Activated CD8-positive, alpha-beta memory T cell treated with anti-CD3 and anti-CD28 coated beads, Interleukin-2, amount 50 U/mL, for 4 hours (primary cell): ENCODE results near the gene IRF5.
"Not testable (repeated sequence)": the region's sequence is repeated elsewhere in the genome, so short reads cannot be mapped to it uniquely, and the experiment has no call there.

Source experiments
- DNase-seq: peaks from one replicate; pipeline ENCODE4 v3.0.0-alpha.2; 2020

The IRF5 gene

DNA sequence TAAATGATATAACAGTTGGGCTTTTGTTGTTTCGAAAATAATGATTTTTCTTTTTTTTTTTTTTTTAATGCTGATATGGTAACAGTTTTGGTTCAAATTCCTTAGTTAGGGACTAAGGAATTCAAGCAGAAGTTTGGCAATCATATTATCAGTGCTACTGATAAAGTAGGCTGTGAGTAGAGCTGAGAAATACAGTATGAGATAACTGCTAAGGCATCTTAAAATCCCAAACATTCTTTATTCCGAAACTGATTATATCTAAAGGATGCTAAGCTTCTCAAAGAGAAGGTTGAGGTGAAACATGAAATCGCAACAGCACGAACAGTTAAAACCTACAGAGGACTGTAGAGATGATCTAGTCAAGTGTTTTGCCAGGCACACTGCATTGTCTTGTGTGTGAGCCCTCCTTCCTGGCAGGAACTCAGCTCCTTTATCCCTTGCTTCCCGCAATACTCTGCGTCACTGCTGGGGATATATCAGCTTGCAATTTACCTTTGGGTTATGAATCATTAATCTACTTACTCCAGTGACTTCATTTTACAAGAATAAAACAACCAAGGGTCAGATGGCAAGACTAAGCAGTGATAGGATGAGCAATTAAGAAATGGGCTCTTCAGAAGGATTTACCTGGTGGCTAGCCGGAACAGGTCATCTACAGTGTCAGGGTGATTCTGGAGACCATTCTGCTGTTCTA lies 36.7 kb downstream of the IRF5 start:
- DNase-seq: no peak

DNA sequence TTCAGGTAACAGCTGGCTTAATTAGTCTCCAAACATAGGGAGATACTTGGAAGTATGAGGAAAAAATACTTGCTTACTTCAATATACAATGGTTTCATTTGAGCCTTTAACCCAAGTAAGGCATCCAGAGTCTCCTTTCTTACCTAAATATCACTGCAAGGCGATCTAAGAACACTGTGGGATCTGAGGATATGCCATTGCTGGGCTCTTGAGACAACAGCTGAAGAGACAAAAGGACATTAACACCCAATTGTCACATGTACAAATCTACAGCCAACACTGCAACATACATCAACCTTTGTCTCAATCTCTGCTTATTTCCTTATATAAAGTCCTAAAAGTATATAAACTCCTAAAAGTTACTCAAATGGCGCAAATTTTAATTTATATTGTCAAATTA lies 44.4 kb downstream of the IRF5 start:
- DNase-seq: no peak

GRCh38 chr7:128985660-128986059 lies 47.9 kb downstream of the IRF5 start:
- no peak for DNase-seq

- DNase-seq: no peak
Observed at GRCh38 chr7:128986609-128987008, 48.9 kb downstream of the IRF5 start.

GRCh38 chr7:128988372-128988771 lies 50.6 kb downstream of the IRF5 start:
- DNase-seq: no peak

DNA sequence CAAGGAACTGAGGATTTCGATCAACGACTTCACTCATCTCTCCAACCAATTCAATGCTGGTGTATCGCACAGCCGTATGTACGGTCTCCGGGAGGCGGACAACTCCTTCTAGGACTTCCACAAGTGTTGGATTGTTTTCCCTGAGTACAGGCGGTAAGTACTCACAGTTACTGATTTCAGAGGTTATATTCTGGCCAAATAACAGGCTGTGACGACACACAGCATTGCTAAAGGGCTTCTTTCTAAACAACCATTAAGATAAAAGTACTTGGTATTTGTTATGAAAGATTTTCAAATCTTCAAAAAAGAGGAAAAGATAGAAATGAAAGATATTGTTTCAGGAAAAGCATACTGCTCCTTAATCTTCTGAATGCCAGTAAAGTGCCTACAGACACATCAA lies 52.2 kb downstream of the IRF5 start:
- DNase-seq: no peak

DNA sequence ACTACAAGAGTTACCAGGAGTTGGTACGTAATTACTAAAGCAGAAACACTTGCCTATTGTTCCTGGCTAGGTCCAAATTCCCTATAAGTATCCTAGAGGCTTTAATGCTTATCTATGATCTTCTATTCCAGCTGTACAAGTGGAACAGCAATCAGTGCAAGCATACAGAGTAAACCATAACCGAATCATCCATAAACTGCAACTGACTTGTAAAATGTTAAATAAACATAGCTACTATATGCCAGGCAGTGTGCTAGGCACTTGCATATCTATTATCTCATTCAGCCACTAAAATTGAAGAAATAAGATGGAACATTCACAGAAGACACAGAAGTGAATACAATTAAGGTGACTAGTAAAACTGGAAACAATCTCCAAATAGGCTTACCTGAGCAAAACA lies 55.7 kb downstream of the IRF5 start:
- DNase-seq: no peak

GRCh38 chr7:128994560-128994959 lies 56.8 kb downstream of the IRF5 start:
- DNase-seq: not testable (repeated sequence)

DNA sequence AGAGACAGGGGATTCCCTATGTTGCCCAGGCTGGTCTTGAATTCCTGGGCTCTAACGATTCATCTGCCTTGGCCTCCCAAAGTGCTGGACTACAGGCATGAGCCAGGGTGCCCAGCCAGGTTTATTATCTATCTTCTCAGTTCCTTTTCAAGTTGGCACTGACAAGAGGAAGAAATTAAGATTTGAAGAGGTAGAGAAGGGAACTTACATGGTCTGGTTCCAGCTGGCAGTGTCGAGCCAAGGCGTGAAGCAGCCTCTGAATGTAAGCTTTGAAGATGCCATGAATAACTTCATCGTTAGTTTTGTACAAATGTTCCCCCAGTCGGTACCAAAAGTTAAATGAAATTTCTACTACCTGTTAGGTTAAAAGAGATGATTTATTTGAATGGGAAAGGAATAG lies 59.5 kb downstream of the IRF5 start:
- no peak for DNase-seq
